ENCODE results near the gene FAR2. TPM values are rescaled to one million over a fixed set of nuclear protein-coding genes. Genes with fewer than 3 reads are reported as not detected.

FAR2 gene
- total and polyA plus RNA-seq, 2 of the 13 experiments (the other 11 are each of a cell fraction or from before 2014, with no cell fraction given), result not detected

GRCh38 chr12:29374012-29374411 is 224.9 kb downstream of the FAR2 start:
- DNase-seq (ENCODE audit: low spot score) (no peak), FAIRE-seq (no peak), ATAC-seq (no peak)
- Histone ChIP-seq H3K27ac (ENCODE audit: extremely low read length, insufficient read depth, low read length) (no peak overlapping the region), H3K4me2 (ENCODE audit: low read depth, low read length) (no peak overlapping the region), H2AFZ (ENCODE audit: low read length) (no peak overlapping the region), H3K9me3 (ENCODE audit: low read length) (no peaks in the 10 kb centered on the region), H3K79me2 (ENCODE audit: insufficient read depth, low read length) (peaks cover 60% of the 10 kb centered on the region), H3K4me3 (replicated peaks in 1 of 3; ENCODE audit: insufficient read depth in 1 of 3, low read depth in 2 of 3, low read length in 3 of 3) (no peak overlapping the region), H3K9ac (ENCODE audit: insufficient read depth, low read depth, low read length) (no peak overlapping the region), H3K27me3 (ENCODE audit: control insufficient read depth in 1 of 2, insufficient read depth in 2 of 2, low read length in 2 of 2) (no peaks in the 10 kb centered on the region), H3K4me1 (ENCODE audit: insufficient read depth, low read length) (peaks cover 5% of the 10 kb centered on the region; the same call in 1 of the 2 replicates), H3K36me3 (replicated peaks in 1 of 2; ENCODE audit: control insufficient read depth in 1 of 2, insufficient read depth in 2 of 2, low read length in 2 of 2) (peaks cover 0 to 25% of the 10 kb centered on the region in 2 experiments; a peak in 2 of 5 replicates), H4K20me1 (ENCODE audit: insufficient read depth, low read length) (no peaks in the 10 kb centered on the region)
- WGBS (ENCODE audit: low lambda C conversion rate), result 97% methylated on average over 2 of the region's 2 CpGs
- no TSS peak for BruUV-seq (replicated peaks)
- ChIA-PET POLR2A (no interaction called here), CTCF (ENCODE audit: low intra/inter-chr PET ratio, low total read pairs) (no interaction called here)
- in situ Hi-C loops (cut with HindIII; ENCODE audit: extremely low pct_ligation_motif_present, low pct_unique_long_range_greater_than_20kb), result no loop called here
- intact Hi-C loops (cut with micrococcal nuclease; ENCODE audit: unreplicated experiment), result no loop called here
- TF ChIP-seq ZBTB14 (CRISPR knock-in tag; IDR thresholded peaks at IDR 0.05) (no peak), SAFB2 (CRISPR knock-in tag; IDR thresholded peaks at IDR 0.05; ENCODE audit: borderline replicate concordance, low read depth) (no peak), ZBTB42 (CRISPR knock-in tag; IDR thresholded peaks at IDR 0.05) (no peak), POLR2AphosphoS2 (IDR thresholded peaks at IDR 0.05; ENCODE audit: low read depth, low read length) (no peak), THAP7 (CRISPR knock-in tag; IDR thresholded peaks at IDR 0.05) (no peak), ZNF260 (CRISPR knock-in tag; IDR thresholded peaks at IDR 0.05; ENCODE audit: borderline replicate concordance, low read depth) (no peak), HES4 (CRISPR knock-in tag; IDR thresholded peaks at IDR 0.05; ENCODE audit: borderline replicate concordance) (no peak)
